22Rv1 (cell line): ENCODE results near the gene AP1M1.

Experiments used
- ZFX ChIP-seq: fragments of 450-650 bp; IDR thresholded peaks from 2 replicates; pipeline ENCODE4 v1.6.1; 2017; ENCODE audit warnings: antibody characterized with exemption, borderline replicate concordance
- TF ChIP-seq, protein P1 (sequence below): fragments of 450-650 bp; IDR thresholded peaks from 2 replicates; pipeline ENCODE4 v1.5.1; 2017; ENCODE audit warnings: mild to moderate bottlenecking

DNA sequence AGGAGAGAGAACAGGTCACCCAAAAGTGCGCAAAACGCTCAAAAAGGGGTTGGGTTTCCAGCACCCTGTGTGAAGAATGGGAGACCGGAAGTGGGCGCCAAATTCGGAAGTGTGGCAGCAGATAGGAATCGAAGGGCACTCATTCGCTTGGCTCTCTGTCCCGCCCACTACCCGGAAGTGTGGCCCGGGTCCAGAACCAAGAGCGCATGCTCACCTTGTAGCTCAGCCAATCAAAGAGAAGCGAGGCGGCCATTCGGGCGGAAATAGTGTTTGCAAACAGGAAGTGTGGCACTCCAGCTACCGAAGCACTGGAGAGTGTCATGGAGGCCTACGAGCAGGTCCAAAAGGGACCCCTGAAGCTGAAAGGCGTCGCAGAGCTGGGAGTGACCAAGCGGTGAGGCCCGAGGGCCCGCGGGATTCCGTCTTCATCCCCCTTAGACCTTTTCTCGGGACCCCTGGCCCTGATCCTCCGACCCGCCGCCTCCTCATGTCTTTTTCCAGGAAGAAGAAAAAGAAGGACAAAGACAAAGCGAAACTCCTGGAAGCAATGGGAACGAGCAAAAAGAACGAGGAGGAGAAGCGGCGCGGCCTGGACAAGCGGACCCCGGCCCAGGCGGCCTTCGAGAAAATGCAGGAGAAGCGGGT, 12.5 kb upstream of the AP1M1 start, which contains the start of gene FAM32A:
- TF ChIP-seq, protein P1, sequence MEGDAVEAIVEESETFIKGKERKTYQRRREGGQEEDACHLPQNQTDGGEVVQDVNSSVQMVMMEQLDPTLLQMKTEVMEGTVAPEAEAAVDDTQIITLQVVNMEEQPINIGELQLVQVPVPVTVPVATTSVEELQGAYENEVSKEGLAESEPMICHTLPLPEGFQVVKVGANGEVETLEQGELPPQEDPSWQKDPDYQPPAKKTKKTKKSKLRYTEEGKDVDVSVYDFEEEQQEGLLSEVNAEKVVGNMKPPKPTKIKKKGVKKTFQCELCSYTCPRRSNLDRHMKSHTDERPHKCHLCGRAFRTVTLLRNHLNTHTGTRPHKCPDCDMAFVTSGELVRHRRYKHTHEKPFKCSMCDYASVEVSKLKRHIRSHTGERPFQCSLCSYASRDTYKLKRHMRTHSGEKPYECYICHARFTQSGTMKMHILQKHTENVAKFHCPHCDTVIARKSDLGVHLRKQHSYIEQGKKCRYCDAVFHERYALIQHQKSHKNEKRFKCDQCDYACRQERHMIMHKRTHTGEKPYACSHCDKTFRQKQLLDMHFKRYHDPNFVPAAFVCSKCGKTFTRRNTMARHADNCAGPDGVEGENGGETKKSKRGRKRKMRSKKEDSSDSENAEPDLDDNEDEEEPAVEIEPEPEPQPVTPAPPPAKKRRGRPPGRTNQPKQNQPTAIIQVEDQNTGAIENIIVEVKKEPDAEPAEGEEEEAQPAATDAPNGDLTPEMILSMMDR = no peak
- no peak for TF ChIP-seq ZFX
